Measurements from ENCODE around the gene ABHD1.
A peak's percentile ranks its signal among the peaks of the same experiment; 100 is the strongest.

The ABHD1 gene

GRCh38 chr2:27089111-27089954 lies 34.3 kb upstream of the ABHD1 start:
- Histone ChIP-seq H3K9me3 (ENCODE audit: low read length) (no peaks in the 10 kb centered on the region), H3K4me1 (ENCODE audit: insufficient read depth, low read length) (peaks cover 24% of the 10 kb centered on the region), H3K4me3 (ENCODE audit: low read depth in 1 of 2, low read length in 2 of 2) (no peak overlapping the region), H3K9ac (ENCODE audit: low read length) (no peak overlapping the region), H3K27ac (ENCODE audit: low read depth, low read length) (no peak overlapping the region), H3K36me3 (ENCODE audit: insufficient read depth, low read length) (no peaks in the 10 kb centered on the region), H3K27me3 (ENCODE audit: control insufficient read depth in 1 of 2, insufficient read depth in 2 of 2, low read length in 2 of 2) (no peaks in the 10 kb centered on the region)

GRCh38 chr2:27091746-27092695 lies 31.6 kb upstream of the ABHD1 start:
- Histone ChIP-seq H3K4me1 (ENCODE audit: insufficient read depth, low read length) (peaks cover 18% of the 10 kb centered on the region), H3K4me3 (ENCODE audit: low read depth in 1 of 2, low read length in 2 of 2) (no peak overlapping the region), H3K9me3 (ENCODE audit: low read length) (no peaks in the 10 kb centered on the region), H3K9ac (ENCODE audit: low read length) (no peak overlapping the region), H3K36me3 (ENCODE audit: insufficient read depth, low read length) (no peaks in the 10 kb centered on the region), H3K27ac (ENCODE audit: low read depth, low read length) (no peak overlapping the region), H3K27me3 (ENCODE audit: control insufficient read depth in 1 of 2, insufficient read depth in 2 of 2, low read length in 2 of 2) (no peaks in the 10 kb centered on the region)

DNA sequence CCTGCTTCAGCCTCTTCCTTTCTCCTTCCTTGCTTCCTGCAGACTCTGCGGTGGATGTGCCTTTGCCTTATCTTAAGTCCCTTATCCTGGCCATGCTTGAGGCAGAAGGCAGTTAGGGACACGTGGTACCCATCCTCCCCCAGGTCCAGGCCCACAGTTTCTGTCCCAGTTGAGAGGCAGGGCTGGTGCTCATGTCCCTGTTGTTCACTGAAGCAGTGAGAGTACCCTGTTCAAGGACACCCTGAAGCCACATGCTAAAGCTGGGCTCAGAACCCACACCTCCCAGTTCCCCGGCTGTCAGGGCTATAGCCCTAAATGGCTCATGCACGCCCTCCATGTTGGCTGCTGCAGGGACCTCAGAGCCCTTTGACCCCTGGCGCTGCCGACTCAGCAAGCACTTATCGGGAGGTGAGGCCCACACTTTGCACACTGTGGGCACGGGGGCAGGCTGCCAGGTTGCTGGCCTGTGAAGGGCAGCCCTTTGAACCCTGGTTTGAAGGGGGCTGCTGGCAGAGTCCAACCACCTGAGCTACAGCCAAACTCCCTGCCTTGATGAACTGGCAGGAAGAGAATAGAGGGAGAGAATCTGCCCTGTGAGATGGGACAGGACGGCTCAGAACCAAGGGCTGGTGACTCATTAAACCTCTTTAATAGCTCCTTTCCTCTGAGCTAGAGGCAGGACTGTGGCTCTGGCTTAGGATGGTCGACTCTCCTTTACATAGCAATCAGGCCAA lies 30.8 kb upstream of the ABHD1 start:
- Histone ChIP-seq H3K27me3 (ENCODE audit: control insufficient read depth in 1 of 2, insufficient read depth in 2 of 2, low read length in 2 of 2) (no peaks in the 10 kb centered on the region), H3K27ac (ENCODE audit: low read depth, low read length) (no peak overlapping the region), H3K4me3 (ENCODE audit: low read depth in 1 of 2, low read length in 2 of 2) (no peak overlapping the region), H3K4me1 (ENCODE audit: insufficient read depth, low read length) (peaks cover 9% of the 10 kb centered on the region), H3K9me3 (ENCODE audit: low read length) (no peaks in the 10 kb centered on the region), H3K36me3 (ENCODE audit: insufficient read depth, low read length) (no peaks in the 10 kb centered on the region), H3K9ac (ENCODE audit: low read length) (no peak overlapping the region)

DNA sequence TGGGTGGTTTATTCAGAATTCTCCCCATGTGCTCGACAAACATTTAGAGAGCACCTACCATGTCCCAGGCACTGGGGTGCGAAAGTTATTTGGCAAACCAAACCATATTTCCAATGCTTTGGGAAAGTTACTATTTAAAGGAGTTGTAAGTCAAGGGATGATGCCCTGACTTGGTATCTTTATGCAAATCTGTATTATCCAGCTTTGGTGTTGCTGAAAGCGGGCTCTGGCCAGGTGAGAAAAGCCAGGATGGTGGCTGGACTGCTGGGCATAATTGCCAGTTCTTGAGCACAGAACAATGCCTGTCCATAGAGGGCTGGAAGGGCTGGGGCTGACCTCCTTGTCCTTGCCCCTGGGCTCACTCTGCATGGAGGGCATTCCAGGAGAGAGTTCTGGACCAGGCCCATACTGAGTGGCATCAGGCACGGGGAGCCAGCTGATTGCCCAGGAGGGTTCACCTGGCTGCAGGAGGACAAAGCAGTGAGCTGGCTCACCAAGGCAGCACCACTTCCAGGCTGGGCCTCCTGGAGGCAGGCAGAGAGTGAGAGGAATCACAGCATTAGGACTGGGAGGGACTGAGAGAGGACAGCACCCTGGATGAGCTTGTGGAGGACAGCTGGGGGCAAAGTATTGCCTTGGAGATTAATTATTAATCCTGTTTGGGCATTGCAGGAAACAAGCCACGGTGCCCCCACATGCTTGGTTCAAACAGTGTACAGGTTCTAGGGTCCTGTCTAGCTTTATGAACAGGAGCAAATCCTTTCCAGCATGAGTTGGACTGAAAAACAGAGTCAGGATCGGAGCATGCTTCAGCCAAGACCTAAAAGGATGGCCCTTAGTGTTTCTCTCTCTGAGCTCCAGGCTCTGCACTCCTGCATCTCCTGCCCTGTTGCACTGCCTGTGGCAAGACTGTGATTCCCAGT lies 29.9 kb upstream of the ABHD1 start:
- H3K27ac ChIP-seq (ENCODE audit: low read depth, low read length), result no peak overlapping the region
- no peak overlapping the region for H3K4me3 ChIP-seq (ENCODE audit: low read depth in 1 of 2, low read length in 2 of 2)
- no peaks in the 10 kb centered on the region for H3K27me3 ChIP-seq (ENCODE audit: control insufficient read depth in 1 of 2, insufficient read depth in 2 of 2, low read length in 2 of 2)

DNA sequence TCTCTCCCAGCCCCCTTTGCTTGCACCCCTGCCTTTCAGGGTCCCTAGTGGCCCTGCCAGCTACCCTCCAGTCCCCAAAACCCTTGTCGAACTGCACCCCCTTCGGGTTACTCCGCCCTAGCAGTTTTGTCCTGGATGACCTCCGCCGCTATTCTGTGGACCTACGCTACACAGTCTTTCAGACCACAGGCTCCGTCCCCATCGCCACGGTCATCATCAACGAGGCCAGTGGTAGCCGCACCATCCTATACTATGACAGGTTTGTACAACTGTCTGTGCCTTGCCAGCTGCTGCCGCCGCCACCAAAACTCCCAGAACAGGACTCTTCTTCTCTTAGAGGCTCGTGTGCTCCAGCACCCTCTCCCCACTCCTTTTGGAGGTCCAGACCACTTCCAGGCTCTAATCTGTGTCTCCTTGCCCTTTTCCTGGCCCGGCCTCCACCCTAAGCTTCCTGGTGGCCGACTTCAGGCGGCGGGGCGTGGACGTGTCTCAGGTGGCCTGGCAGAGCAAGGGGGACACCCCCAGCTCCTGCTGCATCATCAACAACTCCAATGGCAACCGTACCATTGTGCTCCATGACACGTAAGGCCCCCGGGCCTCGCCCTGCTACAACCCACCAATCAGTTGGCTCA lies 29.1 kb upstream of the ABHD1 start:
- Histone ChIP-seq H3K9me3 (ENCODE audit: low read length) (no peaks in the 10 kb centered on the region), H3K27ac (ENCODE audit: low read depth, low read length) (no peak overlapping the region), H3K4me1 (ENCODE audit: insufficient read depth, low read length) (peaks cover 9% of the 10 kb centered on the region), H3K4me3 (ENCODE audit: low read depth in 1 of 2, low read length in 2 of 2) (no peak overlapping the region), H3K9ac (ENCODE audit: low read length) (no peak overlapping the region), H3K36me3 (ENCODE audit: insufficient read depth, low read length) (no peaks in the 10 kb centered on the region), H3K27me3 (ENCODE audit: control insufficient read depth in 1 of 2, insufficient read depth in 2 of 2, low read length in 2 of 2) (no peaks in the 10 kb centered on the region)

More for the DNA sequence above, 29.9 kb upstream of the ABHD1 start:
- Histone ChIP-seq H3K4me1 (ENCODE audit: insufficient read depth, low read length) (peaks cover 9% of the 10 kb centered on the region), H3K9ac (ENCODE audit: low read length) (no peak overlapping the region), H3K9me3 (ENCODE audit: low read length) (no peaks in the 10 kb centered on the region), H3K36me3 (ENCODE audit: insufficient read depth, low read length) (no peaks in the 10 kb centered on the region)

DNA sequence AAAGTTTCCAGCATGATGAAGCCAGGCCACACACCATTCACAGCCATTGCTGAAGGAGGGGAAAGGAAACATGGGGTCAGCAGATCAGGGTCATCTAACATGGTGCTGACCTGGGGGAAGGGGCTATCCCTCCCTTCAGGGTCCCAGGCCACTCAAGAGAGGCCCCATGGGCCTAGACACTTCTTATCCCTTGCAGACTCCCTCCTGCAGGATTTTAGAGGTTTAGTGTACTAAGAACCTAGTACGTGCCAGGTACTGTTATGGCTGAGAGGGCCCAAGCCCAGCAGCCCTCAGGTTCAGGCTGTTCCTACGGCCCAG lies 28.2 kb upstream of the ABHD1 start:
- no peaks in the 10 kb centered on the region for H3K27me3 ChIP-seq (ENCODE audit: control insufficient read depth in 1 of 2, insufficient read depth in 2 of 2, low read length in 2 of 2)
- no peaks in the 10 kb centered on the region for H3K9me3 ChIP-seq (ENCODE audit: low read length)
- H3K9ac ChIP-seq (ENCODE audit: low read length), result no peak overlapping the region
- no peak overlapping the region for H3K27ac ChIP-seq (ENCODE audit: low read depth, low read length)
- H3K4me1 ChIP-seq (ENCODE audit: insufficient read depth, low read length), result peaks cover 9% of the 10 kb centered on the region
- no peaks in the 10 kb centered on the region for H3K36me3 ChIP-seq (ENCODE audit: insufficient read depth, low read length)
- no peak overlapping the region for H3K4me3 ChIP-seq (ENCODE audit: low read depth in 1 of 2, low read length in 2 of 2)

GRCh38 chr2:27095745-27096651 lies 27.6 kb upstream of the ABHD1 start:
- Histone ChIP-seq H3K36me3 (ENCODE audit: insufficient read depth, low read length) (no peaks in the 10 kb centered on the region), H3K4me1 (ENCODE audit: insufficient read depth, low read length) (peaks cover 9% of the 10 kb centered on the region), H3K9ac (ENCODE audit: low read length) (no peak overlapping the region), H3K4me3 (ENCODE audit: low read depth in 1 of 2, low read length in 2 of 2) (peak overlapping the region; percentile 20 to 58), H3K9me3 (ENCODE audit: low read length) (no peaks in the 10 kb centered on the region), H3K27me3 (ENCODE audit: control insufficient read depth in 1 of 2, insufficient read depth in 2 of 2, low read length in 2 of 2) (no peaks in the 10 kb centered on the region), H3K27ac (ENCODE audit: low read depth, low read length) (no peak overlapping the region)

GRCh38 chr2:27096748-27097297 lies 26.8 kb upstream of the ABHD1 start:
- no peaks in the 10 kb centered on the region for H3K27me3 ChIP-seq (ENCODE audit: control insufficient read depth in 1 of 2, insufficient read depth in 2 of 2, low read length in 2 of 2)
- H3K27ac ChIP-seq (ENCODE audit: low read depth, low read length), result no peak overlapping the region
- no peaks in the 10 kb centered on the region for H3K9me3 ChIP-seq (ENCODE audit: low read length)
- H3K9ac ChIP-seq (ENCODE audit: low read length), result no peak overlapping the region
- H3K4me1 ChIP-seq (ENCODE audit: insufficient read depth, low read length), result peaks cover 9% of the 10 kb centered on the region
- peak overlapping the region in 1 of 2 donors; percentile 58 for H3K4me3 ChIP-seq (ENCODE audit: low read depth in 1 of 2, low read length in 2 of 2)
- no peaks in the 10 kb centered on the region for H3K36me3 ChIP-seq (ENCODE audit: insufficient read depth, low read length)

DNA sequence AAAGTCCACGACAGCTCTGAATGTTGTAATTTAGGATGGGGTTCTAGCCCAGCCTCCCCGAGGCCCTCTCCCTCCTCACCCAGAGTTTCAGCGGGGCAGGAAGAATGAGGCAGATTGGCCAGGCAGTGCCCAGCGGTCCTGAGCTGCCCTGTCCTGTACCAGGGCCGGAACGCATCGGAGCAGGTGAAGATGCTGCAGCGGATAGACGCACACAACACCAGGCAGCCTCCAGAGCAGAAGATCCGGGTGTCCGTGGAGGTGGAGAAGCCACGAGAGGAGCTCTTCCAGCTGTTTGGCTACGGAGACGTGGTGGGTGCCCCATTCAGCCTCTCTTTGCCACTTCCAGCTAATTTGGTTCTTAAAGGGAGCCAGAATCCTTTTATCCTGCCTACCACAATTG lies 26.3 kb upstream of the ABHD1 start:
- Histone ChIP-seq H3K4me1 (ENCODE audit: insufficient read depth, low read length) (peaks cover 9% of the 10 kb centered on the region), H3K27ac (ENCODE audit: low read depth, low read length) (no peak overlapping the region), H3K4me3 (ENCODE audit: low read depth in 1 of 2, low read length in 2 of 2) (no peak overlapping the region), H3K27me3 (ENCODE audit: control insufficient read depth in 1 of 2, insufficient read depth in 2 of 2, low read length in 2 of 2) (no peaks in the 10 kb centered on the region), H3K9ac (ENCODE audit: low read length) (no peak overlapping the region), H3K9me3 (ENCODE audit: low read length) (no peaks in the 10 kb centered on the region), H3K36me3 (ENCODE audit: insufficient read depth, low read length) (no peaks in the 10 kb centered on the region)
